ENCODE measurements around the gene CNST.
A peak's percentile ranks its signal among the peaks of the same experiment; 100 is the strongest.
"Not testable (repeated sequence)": the region's sequence is repeated elsewhere in the genome, so short reads cannot be mapped to it uniquely, and the experiment has no call there.

The CNST gene

GRCh38 chr1:246709835-246710234 is 143.6 kb downstream of the CNST start:
- DNase-seq (ENCODE audit: low spot score): peak; percentile 33

GRCh38 chr1:246711548-246712003 is 145.3 kb downstream of the CNST start:
- no peak for DNase-seq (ENCODE audit: low spot score)

DNA sequence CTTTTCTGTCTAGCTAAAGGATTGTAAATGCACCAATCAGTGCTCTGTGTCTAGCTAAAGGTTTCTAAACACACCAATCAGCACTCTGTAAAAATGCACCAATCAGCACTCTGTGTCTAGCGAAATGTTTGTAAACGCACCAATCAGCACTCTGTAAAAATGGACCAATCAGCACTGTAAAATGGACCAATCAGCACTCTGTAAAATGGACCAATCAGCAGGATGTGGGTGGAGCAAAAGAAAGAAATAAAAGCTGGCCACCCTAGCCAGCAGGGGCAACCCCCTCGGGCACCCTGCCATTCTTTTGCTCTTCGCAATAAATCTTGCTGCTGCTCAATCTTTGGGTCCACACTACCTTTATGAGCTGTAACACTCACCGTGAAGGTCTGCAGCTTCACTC is 146.2 kb downstream of the CNST start:
- not testable (repeated sequence) for DNase-seq (ENCODE audit: low spot score)

All from HuH-7 (cell line).